ENCODE results near the gene BBX. TPM values are rescaled to one million over a fixed set of nuclear protein-coding genes. Genes with fewer than 3 reads are reported as not detected.

BBX gene
- total and polyA plus RNA-seq, 2 of the 13 experiments (the other 11 are each of a cell fraction or from before 2014, with no cell fraction given): 13.7 to 23.2 TPM

GRCh38 chr3:107689355-107689754 lies 166.6 kb downstream of the BBX start (continued):
- TF ChIP-seq, protein P1, sequence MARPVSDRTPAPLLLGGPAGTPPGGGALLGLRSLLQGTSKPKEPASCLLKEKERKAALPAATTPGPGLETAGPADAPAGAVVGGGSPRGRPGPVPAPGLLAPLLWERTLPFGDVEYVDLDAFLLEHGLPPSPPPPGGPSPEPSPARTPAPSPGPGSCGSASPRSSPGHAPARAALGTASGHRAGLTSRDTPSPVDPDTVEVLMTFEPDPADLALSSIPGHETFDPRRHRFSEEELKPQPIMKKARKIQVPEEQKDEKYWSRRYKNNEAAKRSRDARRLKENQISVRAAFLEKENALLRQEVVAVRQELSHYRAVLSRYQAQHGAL (CRISPR knock-in tag; IDR thresholded peaks at IDR 0.05; ENCODE audit: not compliant biosample characterization): no peak
- peak; percentile 55; the same call in 1 of the 2 replicates for TF ChIP-seq SP5 (CRISPR knock-in tag; IDR thresholded peaks at IDR 0.05; ENCODE audit: borderline replicate concordance, low read depth)
- TF ChIP-seq NFKBIZ (CRISPR knock-in tag; IDR thresholded peaks at IDR 0.05): 0 out of 2 replicates have a peak, but pooled peaks have one; percentile 49
- TF ChIP-seq, protein P2, sequence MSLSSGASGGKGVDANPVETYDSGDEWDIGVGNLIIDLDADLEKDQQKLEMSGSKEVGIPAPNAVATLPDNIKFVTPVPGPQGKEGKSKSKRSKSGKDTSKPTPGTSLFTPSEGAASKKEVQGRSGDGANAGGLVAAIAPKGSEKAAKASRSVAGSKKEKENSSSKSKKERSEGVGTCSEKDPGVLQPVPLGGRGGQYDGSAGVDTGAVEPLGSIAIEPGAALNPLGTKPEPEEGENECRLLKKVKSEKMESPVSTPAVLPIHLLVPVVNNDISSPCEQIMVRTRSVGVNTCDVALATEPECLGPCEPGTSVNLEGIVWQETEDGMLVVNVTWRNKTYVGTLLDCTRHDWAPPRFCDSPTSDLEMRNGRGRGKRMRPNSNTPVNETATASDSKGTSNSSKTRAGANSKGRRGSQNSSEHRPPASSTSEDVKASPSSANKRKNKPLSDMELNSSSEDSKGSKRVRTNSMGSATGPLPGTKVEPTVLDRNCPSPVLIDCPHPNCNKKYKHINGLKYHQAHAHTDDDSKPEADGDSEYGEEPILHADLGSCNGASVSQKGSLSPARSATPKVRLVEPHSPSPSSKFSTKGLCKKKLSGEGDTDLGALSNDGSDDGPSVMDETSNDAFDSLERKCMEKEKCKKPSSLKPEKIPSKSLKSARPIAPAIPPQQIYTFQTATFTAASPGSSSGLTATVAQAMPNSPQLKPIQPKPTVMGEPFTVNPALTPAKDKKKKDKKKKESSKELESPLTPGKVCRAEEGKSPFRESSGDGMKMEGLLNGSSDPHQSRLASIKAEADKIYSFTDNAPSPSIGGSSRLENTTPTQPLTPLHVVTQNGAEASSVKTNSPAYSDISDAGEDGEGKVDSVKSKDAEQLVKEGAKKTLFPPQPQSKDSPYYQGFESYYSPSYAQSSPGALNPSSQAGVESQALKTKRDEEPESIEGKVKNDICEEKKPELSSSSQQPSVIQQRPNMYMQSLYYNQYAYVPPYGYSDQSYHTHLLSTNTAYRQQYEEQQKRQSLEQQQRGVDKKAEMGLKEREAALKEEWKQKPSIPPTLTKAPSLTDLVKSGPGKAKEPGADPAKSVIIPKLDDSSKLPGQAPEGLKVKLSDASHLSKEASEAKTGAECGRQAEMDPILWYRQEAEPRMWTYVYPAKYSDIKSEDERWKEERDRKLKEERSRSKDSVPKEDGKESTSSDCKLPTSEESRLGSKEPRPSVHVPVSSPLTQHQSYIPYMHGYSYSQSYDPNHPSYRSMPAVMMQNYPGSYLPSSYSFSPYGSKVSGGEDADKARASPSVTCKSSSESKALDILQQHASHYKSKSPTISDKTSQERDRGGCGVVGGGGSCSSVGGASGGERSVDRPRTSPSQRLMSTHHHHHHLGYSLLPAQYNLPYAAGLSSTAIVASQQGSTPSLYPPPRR (CRISPR knock-in tag; IDR thresholded peaks at IDR 0.05; ENCODE audit: borderline replicate concordance): peak; percentile 50; the same call in 1 of the 2 replicates
- TF ChIP-seq, protein P3, sequence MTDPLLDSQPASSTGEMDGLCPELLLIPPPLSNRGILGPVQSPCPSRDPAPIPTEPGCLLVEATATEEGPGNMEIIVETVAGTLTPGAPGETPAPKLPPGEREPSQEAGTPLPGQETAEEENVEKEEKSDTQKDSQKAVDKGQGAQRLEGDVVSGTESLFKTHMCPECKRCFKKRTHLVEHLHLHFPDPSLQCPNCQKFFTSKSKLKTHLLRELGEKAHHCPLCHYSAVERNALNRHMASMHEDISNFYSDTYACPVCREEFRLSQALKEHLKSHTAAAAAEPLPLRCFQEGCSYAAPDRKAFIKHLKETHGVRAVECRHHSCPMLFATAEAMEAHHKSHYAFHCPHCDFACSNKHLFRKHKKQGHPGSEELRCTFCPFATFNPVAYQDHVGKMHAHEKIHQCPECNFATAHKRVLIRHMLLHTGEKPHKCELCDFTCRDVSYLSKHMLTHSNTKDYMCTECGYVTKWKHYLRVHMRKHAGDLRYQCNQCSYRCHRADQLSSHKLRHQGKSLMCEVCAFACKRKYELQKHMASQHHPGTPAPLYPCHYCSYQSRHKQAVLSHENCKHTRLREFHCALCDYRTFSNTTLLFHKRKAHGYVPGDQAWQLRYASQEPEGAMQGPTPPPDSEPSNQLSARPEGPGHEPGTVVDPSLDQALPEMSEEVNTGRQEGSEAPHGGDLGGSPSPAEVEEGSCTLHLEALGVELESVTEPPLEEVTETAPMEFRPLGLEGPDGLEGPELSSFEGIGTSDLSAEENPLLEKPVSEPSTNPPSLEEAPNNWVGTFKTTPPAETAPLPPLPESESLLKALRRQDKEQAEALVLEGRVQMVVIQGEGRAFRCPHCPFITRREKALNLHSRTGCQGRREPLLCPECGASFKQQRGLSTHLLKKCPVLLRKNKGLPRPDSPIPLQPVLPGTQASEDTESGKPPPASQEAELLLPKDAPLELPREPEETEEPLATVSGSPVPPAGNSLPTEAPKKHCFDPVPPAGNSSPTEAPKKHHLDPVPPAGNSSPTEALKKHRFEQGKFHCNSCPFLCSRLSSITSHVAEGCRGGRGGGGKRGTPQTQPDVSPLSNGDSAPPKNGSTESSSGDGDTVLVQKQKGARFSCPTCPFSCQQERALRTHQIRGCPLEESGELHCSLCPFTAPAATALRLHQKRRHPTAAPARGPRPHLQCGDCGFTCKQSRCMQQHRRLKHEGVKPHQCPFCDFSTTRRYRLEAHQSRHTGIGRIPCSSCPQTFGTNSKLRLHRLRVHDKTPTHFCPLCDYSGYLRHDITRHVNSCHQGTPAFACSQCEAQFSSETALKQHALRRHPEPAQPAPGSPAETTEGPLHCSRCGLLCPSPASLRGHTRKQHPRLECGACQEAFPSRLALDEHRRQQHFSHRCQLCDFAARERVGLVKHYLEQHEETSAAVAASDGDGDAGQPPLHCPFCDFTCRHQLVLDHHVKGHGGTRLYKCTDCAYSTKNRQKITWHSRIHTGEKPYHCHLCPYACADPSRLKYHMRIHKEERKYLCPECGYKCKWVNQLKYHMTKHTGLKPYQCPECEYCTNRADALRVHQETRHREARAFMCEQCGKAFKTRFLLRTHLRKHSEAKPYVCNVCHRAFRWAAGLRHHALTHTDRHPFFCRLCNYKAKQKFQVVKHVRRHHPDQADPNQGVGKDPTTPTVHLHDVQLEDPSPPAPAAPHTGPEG (CRISPR knock-in tag; IDR thresholded peaks at IDR 0.05): no peak
- no peak for TF ChIP-seq ZNF776 (CRISPR knock-in tag; IDR thresholded peaks at IDR 0.05)
- TF ChIP-seq NR2C2 (CRISPR knock-in tag; IDR thresholded peaks at IDR 0.05; ENCODE audit: borderline replicate concordance): no peak
- TF ChIP-seq GATAD2A (CRISPR knock-in tag; IDR thresholded peaks at IDR 0.05): peak; percentile 70; the same call in 1 of the 2 replicates
- TF ChIP-seq ZNF24 (IDR thresholded peaks at IDR 0.05): no peak
- no peak for TF ChIP-seq SPEN (CRISPR knock-in tag; IDR thresholded peaks at IDR 0.05; ENCODE audit: low read depth)
- no peak for TF ChIP-seq SMARCE1 (IDR thresholded peaks at IDR 0.05; ENCODE audit: borderline replicate concordance)
- no peak for TF ChIP-seq FOXA1 (IDR thresholded peaks at IDR 0.05)
- TF ChIP-seq FOXA1 (CRISPR knock-in tag; IDR thresholded peaks at IDR 0.05): peak; percentile 70
- no peak for TF ChIP-seq POLR2A (IDR thresholded peaks at IDR 0.05; ENCODE audit: insufficient read depth in 1 of 2, low read depth in 2 of 2, low read length in 2 of 2)
- TF ChIP-seq NR2F2 (IDR thresholded peaks at IDR 0.05; ENCODE audit: borderline replicate concordance, low read depth): 0 out of 2 replicates have a peak, but pooled peaks have one; percentile 27
- TF ChIP-seq POLR2G (IDR thresholded peaks at IDR 0.05; ENCODE audit: low read depth, low read length): no peak
- no peak for TF ChIP-seq ZNF841 (CRISPR knock-in tag; IDR thresholded peaks at IDR 0.05; ENCODE audit: borderline replicate concordance)
- no peak for TF ChIP-seq KMT2A (CRISPR knock-in tag; IDR thresholded peaks at IDR 0.05)
- peak; percentile 66 for TF ChIP-seq ZGPAT (CRISPR knock-in tag; IDR thresholded peaks at IDR 0.05)
